Thyroid gland (tissue), 4 donors: ENCODE measurements around the gene EHD2. TPM values are rescaled to one million over a fixed set of nuclear protein-coding genes. Genes with fewer than 3 reads are reported as not detected.
"Not testable (repeated sequence)": the region's sequence is repeated elsewhere in the genome, so short reads cannot be mapped to it uniquely, and the experiment has no call there.

Experiments
- DNase-seq, 2 donors: peaks; one replicate each; pipeline ENCODE4 v3.0.0-alpha.2; 2019
- H3K27ac ChIP-seq, 3 donors: fragments of 200-600 bp; sonication (generic); 1 replicate in 2 of 3; 2 replicates in 1 of 3; pipeline ENCODE4 v1.5.1; 2016 to 2019; ENCODE audit warnings: mild to moderate bottlenecking in 1 of 3, moderate library complexity in 1 of 3
- H3K27me3 ChIP-seq: fragments of 200-600 bp; sonication (generic); one replicate; pipeline ENCODE4 v1.5.1; 2019
- H3K36me3 ChIP-seq, 2 donors: fragments of 200-600 bp; sonication (generic); one replicate each; pipeline ENCODE4 v1.5.1; 2016 to 2019
- H3K4me1 ChIP-seq, 2 donors: fragments of 200-600 bp; sonication (generic); one replicate each; pipeline ENCODE4 v1.5.1; 2017 to 2019
- H3K4me3 ChIP-seq, 3 donors: fragments of 200-600 bp; sonication (generic); replicated peaks in 1 of 3; 1 replicate in 2 of 3; 2 replicates in 1 of 3; pipeline ENCODE4 v1.5.1; 2016; ENCODE audit warnings: mild to moderate bottlenecking in 1 of 3
- H3K9me3 ChIP-seq: fragments of 200-600 bp; sonication (generic); one replicate; pipeline ENCODE4 v1.5.1; 2017
- POLR2A ChIP-seq, 2 donors: fragments of 450-650 bp; IDR thresholded peaks; one replicate each; pipeline ENCODE4 v1.6.1; 2017; ENCODE audit warnings: antibody characterized with exemption in 2 of 2, mild to moderate bottlenecking in 2 of 2, moderate library complexity in 1 of 2
- WGBS, 2 donors: methylation state at CpG; one replicate each; pipeline ENCODE4 v1.1.5; 2017; 5-methylcytosine and 5-hydroxymethylcytosine counted together
- intact Hi-C: fragments of 100-400 bp; cut with DNase I; formaldehyde crosslinking; loops from one replicate; pipeline ENCODE4 v1.15.1; 2023
- total RNA-seq, 4 donors: library from RNA; depleted of rRNA; stranded (reverse); fragments of >200 nt; gene quantifications; one replicate each; pipeline ENCODE4 v1.2.3, GENCODE V29; 2016
- TF ChIP-seq, protein P1 (sequence below), 6 experiments: fragments of 200-600 bp in 3 of 6; fragments of 450-650 bp in 3 of 6; sonication (generic) in 3 of 6; IDR thresholded peaks; one replicate each; pipeline ENCODE4 v1.5.1; 2016 to 2019; ENCODE audit warnings: antibody characterized with exemption in 6 of 6, mild to moderate bottlenecking in 2 of 6, inconsistent platforms in 1 of 6, moderate library complexity in 1 of 6

The EHD2 gene
- total RNA-seq, 4 donors from 2014 or later: 41.9 to 48.0 (median 44.3) TPM

DNA sequence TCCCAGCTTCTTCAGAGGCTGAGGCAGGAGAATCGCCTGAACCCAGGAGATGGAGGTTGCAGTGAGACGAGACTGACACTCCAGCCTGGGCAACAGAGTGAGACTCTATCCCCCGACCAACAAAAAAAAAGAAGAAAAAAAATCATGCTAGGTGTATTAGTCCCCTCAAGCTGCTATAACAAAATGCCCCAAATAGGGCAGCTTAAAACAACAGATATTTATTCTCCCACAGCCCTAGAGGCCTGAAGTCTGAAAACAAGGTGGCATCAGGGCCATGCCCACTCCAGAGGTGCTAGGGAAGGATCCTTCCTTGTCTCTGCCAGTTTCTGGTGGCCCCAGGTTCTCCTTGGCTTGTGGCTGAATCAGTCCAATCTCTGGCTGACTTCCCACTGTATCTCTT, 8.6 kb upstream of the EHD2 start:
- intact Hi-C loops: no loop called here
- Histone ChIP-seq H3K9me3 (no peaks in the 10 kb centered on the region), H3K27me3 (no peaks in the 10 kb centered on the region), H3K4me1 (no peaks in the 10 kb centered on the region), H3K27ac (no peak overlapping the region), H3K36me3 (peaks cover 15 to 20% of the 10 kb centered on the region in 2 donors), H3K4me3 (no peak overlapping the region)
- DNase-seq: no peak
- 90 to 93% methylated on average over 3 of the region's 3 CpGs for WGBS, 2 donors
- TF ChIP-seq POLR2A (IDR thresholded peaks at IDR 0.05): no peak
- TF ChIP-seq, protein P1, sequence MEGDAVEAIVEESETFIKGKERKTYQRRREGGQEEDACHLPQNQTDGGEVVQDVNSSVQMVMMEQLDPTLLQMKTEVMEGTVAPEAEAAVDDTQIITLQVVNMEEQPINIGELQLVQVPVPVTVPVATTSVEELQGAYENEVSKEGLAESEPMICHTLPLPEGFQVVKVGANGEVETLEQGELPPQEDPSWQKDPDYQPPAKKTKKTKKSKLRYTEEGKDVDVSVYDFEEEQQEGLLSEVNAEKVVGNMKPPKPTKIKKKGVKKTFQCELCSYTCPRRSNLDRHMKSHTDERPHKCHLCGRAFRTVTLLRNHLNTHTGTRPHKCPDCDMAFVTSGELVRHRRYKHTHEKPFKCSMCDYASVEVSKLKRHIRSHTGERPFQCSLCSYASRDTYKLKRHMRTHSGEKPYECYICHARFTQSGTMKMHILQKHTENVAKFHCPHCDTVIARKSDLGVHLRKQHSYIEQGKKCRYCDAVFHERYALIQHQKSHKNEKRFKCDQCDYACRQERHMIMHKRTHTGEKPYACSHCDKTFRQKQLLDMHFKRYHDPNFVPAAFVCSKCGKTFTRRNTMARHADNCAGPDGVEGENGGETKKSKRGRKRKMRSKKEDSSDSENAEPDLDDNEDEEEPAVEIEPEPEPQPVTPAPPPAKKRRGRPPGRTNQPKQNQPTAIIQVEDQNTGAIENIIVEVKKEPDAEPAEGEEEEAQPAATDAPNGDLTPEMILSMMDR (IDR thresholded peaks at IDR 0.05): no peak

DNA sequence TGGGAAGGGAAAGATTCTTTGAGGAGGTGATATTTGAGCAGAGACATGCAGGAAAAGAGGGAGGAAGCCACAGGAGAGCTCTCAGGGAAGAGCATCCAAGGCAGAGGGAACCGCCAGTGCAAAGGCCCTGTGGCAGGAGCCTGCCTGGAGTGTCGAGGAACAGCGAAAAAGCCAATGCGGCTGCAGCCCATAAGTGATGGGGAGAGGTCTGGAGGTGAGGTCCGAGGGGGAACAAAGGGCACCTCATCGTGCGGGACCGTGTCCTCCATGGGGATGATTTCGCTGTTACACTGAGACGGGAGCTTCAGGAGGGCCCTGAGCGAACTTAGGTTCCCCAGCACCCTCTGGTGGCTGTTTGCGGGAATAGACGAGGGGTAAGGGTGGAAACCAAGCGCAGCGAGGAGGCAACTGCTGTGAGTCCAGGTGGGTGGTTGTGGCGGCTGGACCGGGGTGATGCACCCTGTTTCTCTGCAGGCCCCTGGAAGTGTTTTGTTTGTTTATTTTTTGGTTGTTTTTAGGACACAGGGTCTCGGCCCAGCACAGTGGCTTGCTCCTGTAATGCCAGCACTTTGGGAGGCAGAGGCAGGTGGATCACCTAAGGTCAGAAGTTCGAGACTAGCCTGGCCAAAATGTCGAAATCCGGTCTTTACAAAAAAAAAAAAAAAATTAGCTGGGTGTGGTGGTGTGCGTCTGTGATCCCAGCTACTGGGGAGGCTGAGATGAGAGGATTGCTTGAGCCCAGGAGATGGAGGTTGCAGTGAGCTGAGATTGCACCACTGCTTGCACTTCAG, 5.9 kb upstream of the EHD2 start:
- DNase-seq: peak; percentile 68 to 71
- H3K27ac ChIP-seq: no peak overlapping the region
- no peaks in the 10 kb centered on the region for H3K9me3 ChIP-seq
- no peaks in the 10 kb centered on the region for H3K27me3 ChIP-seq
- intact Hi-C loops: no loop called here
- peaks cover 3 to 5% of the 10 kb centered on the region in 2 donors for H3K36me3 ChIP-seq
- no peaks in the 10 kb centered on the region for H3K4me1 ChIP-seq
- H3K4me3 ChIP-seq: no peak overlapping the region
- TF ChIP-seq POLR2A (IDR thresholded peaks at IDR 0.05): no peak
- TF ChIP-seq, protein P1 (IDR thresholded peaks at IDR 0.05): peak; percentile 34 to 80 (median 72)
- WGBS, 2 donors: 21 to 26% methylated on average over 18 to 22 of the region's 22 CpGs

DNA sequence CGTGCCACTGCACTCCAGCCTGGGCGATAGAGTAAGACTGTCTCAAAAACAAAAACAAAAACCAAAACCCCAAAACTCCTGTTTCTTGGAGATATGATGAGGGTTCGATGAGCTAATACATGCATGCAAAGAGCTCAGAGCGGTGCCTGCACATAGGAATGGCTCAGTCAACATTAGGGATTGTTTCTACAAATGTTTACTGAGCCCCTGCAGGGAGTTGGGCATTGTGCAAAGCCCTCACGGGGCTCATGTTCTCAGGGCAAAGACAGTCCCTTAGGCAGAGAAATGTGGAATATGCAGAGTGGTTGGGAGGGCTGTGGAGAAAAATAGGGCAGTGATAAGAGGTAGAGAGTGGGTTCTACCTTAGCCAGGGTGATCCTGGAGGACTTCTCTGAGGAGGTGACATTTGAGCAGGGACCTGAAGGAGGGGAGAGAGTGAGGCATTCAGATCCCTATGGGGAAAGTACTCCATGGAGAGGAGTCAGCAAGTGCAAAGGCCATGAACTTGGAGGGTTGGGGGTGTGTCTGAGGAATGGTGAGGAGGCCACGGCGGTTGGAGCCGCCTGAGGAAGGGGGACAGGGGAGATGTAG, 1.5 kb upstream of the EHD2 start:
- intact Hi-C loops: loop anchor here (5.0 kb wide), 2 partner anchors 36 to 76 kb away; partner anchors contain the start of gene NOP53
- Histone ChIP-seq H3K4me1 (no peaks in the 10 kb centered on the region), H3K9me3 (no peaks in the 10 kb centered on the region), H3K27ac (no peak overlapping the region), H3K36me3 (peaks cover 1 to 4% of the 10 kb centered on the region in 2 donors), H3K4me3 (no peak overlapping the region), H3K27me3 (no peaks in the 10 kb centered on the region)
- DNase-seq: no peak
- no peak for TF ChIP-seq POLR2A (IDR thresholded peaks at IDR 0.05)
- TF ChIP-seq, protein P1 (IDR thresholded peaks at IDR 0.05): no peak
- 70 to 80% methylated on average over 8 of the region's 8 CpGs for WGBS, 2 donors

DNA sequence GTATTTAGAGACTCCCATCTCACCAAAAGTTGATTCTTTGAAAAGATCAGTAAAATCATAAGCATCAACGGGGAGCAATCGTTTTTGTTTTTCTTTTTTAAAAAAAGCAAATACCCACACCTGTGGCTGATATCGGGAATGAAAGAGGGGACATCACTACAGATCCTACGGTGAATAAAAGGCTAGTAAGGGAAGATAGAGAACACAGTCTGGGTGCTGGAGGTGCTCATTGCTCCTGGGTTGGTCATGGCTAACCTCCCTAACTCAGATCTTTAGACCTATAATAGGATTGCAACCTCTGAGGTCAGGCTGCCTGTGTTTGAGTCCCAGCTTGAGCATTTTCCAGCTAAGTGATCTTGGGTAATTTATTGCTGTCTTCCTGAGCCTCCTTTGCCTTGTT, 1.1 kb downstream of the EHD2 start:
- Histone ChIP-seq H3K27ac (peak overlapping the region in 2 of 3 donors; percentile 82 to 91), H3K4me1 (peaks cover 0 to 12% of the 10 kb centered on the region in 2 donors), H3K4me3 (peak overlapping the region in 1 of 3 donors; percentile 72), H3K9me3 (no peaks in the 10 kb centered on the region), H3K36me3 (peaks cover 9% of the 10 kb centered on the region in 2 donors), H3K27me3 (no peaks in the 10 kb centered on the region)
- WGBS, 2 donors: 90 to 92% methylated on average over 4 of the region's 4 CpGs
- intact Hi-C loops: loop anchor here (5.0 kb wide), 2 partner anchors 33 to 73 kb away; partner anchors contain the start of gene NOP53
- DNase-seq: no peak
- TF ChIP-seq POLR2A (IDR thresholded peaks at IDR 0.05): no peak
- TF ChIP-seq, protein P1 (IDR thresholded peaks at IDR 0.05): no peak

DNA sequence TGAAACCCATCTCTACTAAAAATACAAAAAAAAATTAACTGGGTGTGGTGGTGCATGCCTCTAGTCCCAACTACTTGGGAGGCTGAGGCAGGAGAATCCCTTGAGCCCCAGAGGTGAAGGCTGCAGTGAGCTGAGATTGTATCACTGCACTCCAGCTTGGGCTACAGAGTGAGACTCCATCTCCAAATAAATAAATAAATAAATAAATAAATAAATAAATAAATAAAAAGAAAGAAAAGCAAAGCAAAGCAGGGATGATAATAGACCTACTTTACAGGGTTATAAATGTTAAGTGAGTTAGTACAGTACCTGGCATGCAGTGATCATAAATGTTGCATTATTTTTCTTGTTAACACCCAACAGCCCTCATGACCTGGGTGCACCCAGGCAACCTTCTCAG, 1.6 kb downstream of the EHD2 start:
- not testable (repeated sequence) for H3K36me3 ChIP-seq, H3K4me3 ChIP-seq, DNase-seq

More for the DNA sequence above, 1.6 kb downstream of the EHD2 start:
- intact Hi-C loops: loop anchor here (5.0 kb wide), 2 partner anchors 32 to 72 kb away; partner anchors contain the start of gene NOP53
- Histone ChIP-seq H3K4me1 (peaks cover 0 to 17% of the 10 kb centered on the region in 2 donors), H3K27ac (peak overlapping the region in 1 of 3 donors; percentile 5)
- H3K9me3 ChIP-seq, H3K27me3 ChIP-seq: not testable (repeated sequence)
